ENCODE measurements around the gene PHF21A. TPM values are rescaled to one million over a fixed set of nuclear protein-coding genes. Genes with fewer than 3 reads are reported as not detected.

The PHF21A gene
- total RNA-seq, 1 experiment from 2014 or later: 29.4 TPM

DNA sequence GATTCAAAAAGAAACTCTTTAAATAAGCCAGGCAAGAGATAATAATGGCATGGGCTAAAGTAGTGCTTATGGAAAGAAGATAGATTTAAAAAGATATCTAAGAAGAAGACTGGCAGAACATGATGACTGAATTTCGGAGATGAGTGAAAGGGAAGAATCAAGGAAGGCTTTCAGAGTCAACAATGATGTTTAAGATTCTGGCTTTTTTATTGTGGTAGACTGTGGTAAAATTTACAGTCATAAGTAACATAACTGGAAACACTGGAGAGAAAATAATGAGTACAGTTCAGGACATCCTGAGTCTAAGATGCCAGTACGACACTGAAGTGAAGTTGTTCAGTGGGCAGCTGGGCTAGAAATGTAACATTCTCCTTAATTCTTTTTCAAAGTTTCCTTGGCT lies 85.2 kb downstream of the PHF21A start:
- Mint-ChIP-seq H3K36me3 (no peaks in the 10 kb centered on the region), H3K4me1 (no peaks in the 10 kb centered on the region), H3K4me3 (no peak overlapping the region), H3K27me3 (ENCODE audit: low read depth) (no peaks in the 10 kb centered on the region), H3K9me3 (no peaks in the 10 kb centered on the region), H3K27ac (no peak overlapping the region)
- no peak for ATAC-seq
- ChIA-PET CTCF (no interaction called here), POLR2A (no interaction called here)
- no peak for TF ChIP-seq ATF1 (CRISPR knock-in tag; IDR thresholded peaks at IDR 0.05)
- no peak for TF ChIP-seq ETV6 (CRISPR knock-in tag; IDR thresholded peaks at IDR 0.05)
- TF ChIP-seq SP1 (CRISPR knock-in tag; conservative IDR thresholded peaks at IDR 0.05): no peak
- TF ChIP-seq ZNF512 (CRISPR knock-in tag; IDR thresholded peaks at IDR 0.05; ENCODE audit: borderline replicate concordance): no peak
- no peak for TF ChIP-seq ZNF138 (CRISPR knock-in tag; conservative IDR thresholded peaks at IDR 0.05)
- no peak for TF ChIP-seq NR2C2 (CRISPR knock-in tag; IDR thresholded peaks at IDR 0.05)
- TF ChIP-seq E2F4 (CRISPR knock-in tag; IDR thresholded peaks at IDR 0.05; ENCODE audit: borderline replicate concordance, low read depth): no peak
- TF ChIP-seq ZNF121 (CRISPR knock-in tag; IDR thresholded peaks at IDR 0.05): no peak
- TF ChIP-seq NR1H2 (CRISPR knock-in tag; IDR thresholded peaks at IDR 0.05): no peak
- no peak for DNase-seq (ENCODE audit: low spot score)

DNA sequence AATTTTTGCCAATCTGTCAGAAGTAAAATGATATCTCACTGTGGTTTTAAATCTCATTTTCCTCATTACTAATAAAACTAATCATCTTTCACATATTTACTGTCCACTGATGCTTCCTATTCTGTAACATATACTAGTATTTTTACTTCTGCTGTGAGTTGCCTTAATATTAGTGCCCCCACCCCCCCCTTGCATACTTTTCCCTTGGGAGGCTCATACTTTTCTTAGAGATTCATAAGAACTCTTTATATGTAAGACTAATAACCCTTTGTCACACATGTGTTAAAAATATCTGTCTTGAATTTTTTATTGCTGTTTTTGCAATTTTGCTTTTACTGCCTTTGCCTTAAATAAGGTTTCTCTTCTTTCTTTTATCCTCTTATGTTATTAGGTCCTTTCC lies 87.2 kb downstream of the PHF21A start:
- ATAC-seq (no peak), DNase-seq (ENCODE audit: low spot score) (no peak)
- ChIA-PET POLR2A (no interaction called here), CTCF (no interaction called here)
- Mint-ChIP-seq H3K9me3 (no peaks in the 10 kb centered on the region), H3K4me3 (no peak overlapping the region), H3K27ac (no peak overlapping the region), H3K36me3 (no peaks in the 10 kb centered on the region), H3K27me3 (ENCODE audit: low read depth) (no peaks in the 10 kb centered on the region), H3K4me1 (no peaks in the 10 kb centered on the region)
- TF ChIP-seq ZNF425 (CRISPR knock-in tag; conservative IDR thresholded peaks at IDR 0.05) (no peak), ZMAT4 (CRISPR knock-in tag; IDR thresholded peaks at IDR 0.05) (no peak), GRHL2 (CRISPR knock-in tag; IDR thresholded peaks at IDR 0.05; ENCODE audit: insufficient replicate concordance, severe bottlenecking) (no peak), ZBTB21 (CRISPR knock-in tag; IDR thresholded peaks at IDR 0.05; ENCODE audit: borderline replicate concordance) (no peak)
- TF ChIP-seq, protein P1, sequence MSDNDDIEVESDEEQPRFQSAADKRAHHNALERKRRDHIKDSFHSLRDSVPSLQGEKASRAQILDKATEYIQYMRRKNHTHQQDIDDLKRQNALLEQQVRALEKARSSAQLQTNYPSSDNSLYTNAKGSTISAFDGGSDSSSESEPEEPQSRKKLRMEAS (CRISPR knock-in tag; IDR thresholded peaks at IDR 0.05): no peak

GRCh38 chr11:46026606-46027293 lies 94.5 kb downstream of the PHF21A start:
- Mint-ChIP-seq H3K36me3 (no peaks in the 10 kb centered on the region; the same call in 1 of the 2 replicates), H3K4me3 (no peak overlapping the region), H3K9me3 (no peaks in the 10 kb centered on the region), H3K4me1 (peaks cover 13% of the 10 kb centered on the region), H3K27ac (no peak overlapping the region), H3K27me3 (ENCODE audit: low read depth) (no peaks in the 10 kb centered on the region)
- ATAC-seq (no peak), DNase-seq (ENCODE audit: low spot score) (no peak)
- ChIA-PET CTCF (no interaction called here), POLR2A (no interaction called here)
- TF ChIP-seq IRF2 (CRISPR knock-in tag; IDR thresholded peaks at IDR 0.05; ENCODE audit: borderline replicate concordance, low read depth) (no peak), PRRX2 (CRISPR knock-in tag; IDR thresholded peaks at IDR 0.05) (no peak), NR3C1 (CRISPR knock-in tag; conservative IDR thresholded peaks at IDR 0.05; ENCODE audit: low read depth) (no peak), HMGA2 (CRISPR knock-in tag; IDR thresholded peaks at IDR 0.05) (no peak), TP53 (CRISPR knock-in tag; IDR thresholded peaks at IDR 0.05) (no peak)
- TF ChIP-seq, protein P2, sequence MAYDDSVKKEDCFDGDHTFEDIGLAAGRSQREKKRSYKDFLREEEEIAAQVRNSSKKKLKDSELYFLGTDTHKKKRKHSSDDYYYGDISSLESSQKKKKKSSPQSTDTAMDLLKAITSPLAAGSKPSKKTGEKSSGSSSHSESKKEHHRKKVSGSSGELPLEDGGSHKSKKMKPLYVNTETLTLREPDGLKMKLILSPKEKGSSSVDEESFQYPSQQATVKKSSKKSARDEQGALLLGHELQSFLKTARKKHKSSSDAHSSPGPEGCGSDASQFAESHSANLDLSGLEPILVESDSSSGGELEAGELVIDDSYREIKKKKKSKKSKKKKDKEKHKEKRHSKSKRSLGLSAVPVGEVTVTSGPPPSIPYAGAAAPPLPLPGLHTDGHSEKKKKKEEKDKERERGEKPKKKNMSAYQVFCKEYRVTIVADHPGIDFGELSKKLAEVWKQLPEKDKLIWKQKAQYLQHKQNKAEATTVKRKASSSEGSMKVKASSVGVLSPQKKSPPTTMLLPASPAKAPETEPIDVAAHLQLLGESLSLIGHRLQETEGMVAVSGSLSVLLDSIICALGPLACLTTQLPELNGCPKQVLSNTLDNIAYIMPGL (CRISPR knock-in tag; IDR thresholded peaks at IDR 0.05): no peak

Measured in WTC11 (cell line).